KBM-7 (cell line): ENCODE results near the gene RAPGEF2.
"Not testable (repeated sequence)": the region's sequence is repeated elsewhere in the genome, so short reads cannot be mapped to it uniquely, and the experiment has no call there.

Experiments
- DNase-seq: peaks from one replicate; pipeline ENCODE4 v3.0.0-alpha.2; 2015
- in situ Hi-C: fragments of 300-500 bp; cut with MboI; formaldehyde crosslinking; loops from 2 replicates; pipeline ENCODE4 v1.14.3; 2020; ENCODE audit warnings: low sequenced_read_pairs, low pct_unique_long_range_greater_than_20kb, mixed read lengths

RAPGEF2 gene

GRCh38 chr4:159102622-159103383 lies at the start of gene RAPGEF2:
RAPGEF2 (plus strand) TSS chr4:159103079; CDS start chr4:159104163, 1,084 bp downstream.
- DNase-seq = peak; percentile 94
- in situ Hi-C loops = no loop called here

- DNase-seq = no peak
- in situ Hi-C loops = no loop called here
Measured at GRCh38 chr4:159055833-159056232, 47.0 kb upstream of the RAPGEF2 start.

GRCh38 chr4:159060161-159060560 lies 42.7 kb upstream of the RAPGEF2 start:
- DNase-seq = no peak
- in situ Hi-C loops = no loop called here

- in situ Hi-C loops = no loop called here
- no peak for DNase-seq
Measured at GRCh38 chr4:159062381-159062780, 40.5 kb upstream of the RAPGEF2 start.

GRCh38 chr4:159065513-159066240 lies 37.2 kb upstream of the RAPGEF2 start:
- in situ Hi-C loops = no loop called here
- no peak for DNase-seq

- DNase-seq, in situ Hi-C loops: not testable (repeated sequence)
Measured at GRCh38 chr4:159068139-159068538, 34.7 kb upstream of the RAPGEF2 start.

GRCh38 chr4:159069922-159070321 lies 33.0 kb upstream of the RAPGEF2 start:
- in situ Hi-C loops = no loop called here
- DNase-seq = no peak

- no peak for DNase-seq
- in situ Hi-C loops = no loop called here
Measured at GRCh38 chr4:159070742-159071141, 32.1 kb upstream of the RAPGEF2 start.

GRCh38 chr4:159071178-159071968 lies 31.5 kb upstream of the RAPGEF2 start:
- in situ Hi-C loops = no loop called here
- no peak for DNase-seq

- in situ Hi-C loops = no loop called here
- no peak for DNase-seq
Measured at GRCh38 chr4:159071969-159072765, 30.7 kb upstream of the RAPGEF2 start.

- in situ Hi-C loops = no loop called here
- DNase-seq = no peak
Measured at GRCh38 chr4:159075531-159075932, 27.3 kb upstream of the RAPGEF2 start.

- in situ Hi-C loops = not testable (repeated sequence)
Measured at GRCh38 chr4:159077018-159077417, 25.9 kb upstream of the RAPGEF2 start.

GRCh38 chr4:159077702-159078495 lies 25.0 kb upstream of the RAPGEF2 start:
- in situ Hi-C loops = no loop called here
- no peak for DNase-seq

More at GRCh38 chr4:159077018-159077417, 25.9 kb upstream of the RAPGEF2 start:
- not testable (repeated sequence) for DNase-seq

GRCh38 chr4:159079074-159079473 lies 23.8 kb upstream of the RAPGEF2 start:
- no peak for DNase-seq
- in situ Hi-C loops = no loop called here

GRCh38 chr4:159086606-159087005 lies 16.3 kb upstream of the RAPGEF2 start:
- in situ Hi-C loops = no loop called here
- no peak for DNase-seq

GRCh38 chr4:159090255-159090654 lies 12.6 kb upstream of the RAPGEF2 start:
- DNase-seq = no peak
- in situ Hi-C loops = no loop called here

GRCh38 chr4:159094156-159094555 lies 8.7 kb upstream of the RAPGEF2 start:
- not testable (repeated sequence) for DNase-seq

GRCh38 chr4:159096434-159096833 lies 6.4 kb upstream of the RAPGEF2 start:
- DNase-seq = no peak
- in situ Hi-C loops = no loop called here

More at GRCh38 chr4:159094156-159094555, 8.7 kb upstream of the RAPGEF2 start:
- in situ Hi-C loops = not testable (repeated sequence)
